ENCODE results near the gene ZNF839.
"Not testable (repeated sequence)": the region's sequence is repeated elsewhere in the genome, so short reads cannot be mapped to it uniquely, and the experiment has no call there.

Gene ZNF839

GRCh38 chr14:102319351-102320032 lies at the start of gene ZNF839:
ZNF839 (plus strand) TSS chr14:102319746; CDS start chr14:102319766, 20 bp downstream.
- DNase-seq = peak; percentile 64 to 87

DNA sequence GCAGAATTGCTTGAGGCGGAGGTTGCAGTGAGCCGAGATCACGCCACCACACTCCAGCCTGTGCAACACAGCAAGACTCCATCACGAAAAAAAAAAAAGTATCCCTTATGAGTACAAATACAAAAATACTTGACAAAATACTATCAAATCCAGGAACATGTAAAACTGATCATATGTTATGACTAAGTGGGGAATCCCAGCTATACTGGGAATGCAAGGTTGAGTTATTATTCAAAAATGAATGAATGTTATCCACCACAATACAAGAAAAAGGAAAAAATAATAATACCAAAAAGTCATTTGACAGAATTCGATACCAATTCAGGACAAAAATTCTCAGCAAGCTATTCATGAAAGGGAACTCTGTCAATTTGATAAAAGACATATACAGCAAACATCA lies 47.2 kb upstream of the ZNF839 start:
- DNase-seq = no peak

GRCh38 chr14:102275866-102276265 lies 43.7 kb upstream of the ZNF839 start:
- DNase-seq = no peak

DNA sequence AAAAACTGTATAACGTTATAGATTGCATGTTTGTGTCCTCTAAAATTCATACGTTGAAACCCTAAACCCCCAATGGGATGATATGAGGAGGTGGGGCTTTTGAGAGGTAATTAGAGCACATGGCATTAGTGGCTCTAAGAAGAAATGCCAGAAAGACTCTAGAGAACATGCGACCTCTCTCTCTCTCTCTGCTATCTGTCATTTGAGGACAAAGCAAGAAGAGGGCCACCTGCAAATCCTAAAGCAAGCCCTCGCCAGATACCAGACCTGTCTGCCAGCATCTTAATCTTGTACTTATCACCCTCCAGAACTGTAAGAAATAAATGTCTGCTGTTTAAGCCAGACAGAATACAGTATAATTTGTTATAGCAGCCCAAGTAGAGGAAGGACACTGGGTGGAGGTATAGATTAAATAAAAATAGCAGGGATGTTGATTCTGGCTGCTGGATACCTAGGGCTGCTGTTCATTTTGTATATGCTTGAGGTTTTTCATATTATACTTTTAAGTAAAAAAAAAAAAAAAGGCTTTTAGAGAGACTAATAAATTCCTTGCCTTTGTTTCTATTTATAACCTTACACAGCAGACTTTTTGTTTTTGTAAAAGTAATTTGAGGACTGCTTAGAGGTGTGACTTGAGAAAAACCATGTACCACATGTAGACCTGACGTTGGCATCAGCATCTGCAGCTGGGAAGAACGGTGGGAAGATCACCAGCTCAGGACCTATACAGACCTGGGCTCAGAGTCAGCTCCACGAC lies 41.5 kb upstream of the ZNF839 start:
- no peak for DNase-seq

DNA sequence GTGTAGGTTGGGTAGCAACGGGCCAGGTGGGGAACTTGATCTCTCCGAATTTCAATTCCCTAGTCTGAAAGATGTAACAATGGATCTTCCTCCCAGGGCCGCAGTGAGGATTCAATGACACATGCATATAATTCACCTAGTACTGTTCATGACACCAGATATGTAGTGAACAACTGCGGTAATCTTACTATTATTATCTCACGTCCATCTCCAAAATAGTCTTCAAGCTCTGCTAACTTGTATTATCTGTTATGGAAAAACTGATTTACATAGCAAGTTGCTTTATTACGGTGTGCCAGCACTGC lies 41.0 kb upstream of the ZNF839 start:
- DNase-seq = no peak

- no peak for DNase-seq
Measured at GRCh38 chr14:102279282-102279681, 40.3 kb upstream of the ZNF839 start.

GRCh38 chr14:102279688-102280348 lies 39.7 kb upstream of the ZNF839 start:
- no peak for DNase-seq

DNA sequence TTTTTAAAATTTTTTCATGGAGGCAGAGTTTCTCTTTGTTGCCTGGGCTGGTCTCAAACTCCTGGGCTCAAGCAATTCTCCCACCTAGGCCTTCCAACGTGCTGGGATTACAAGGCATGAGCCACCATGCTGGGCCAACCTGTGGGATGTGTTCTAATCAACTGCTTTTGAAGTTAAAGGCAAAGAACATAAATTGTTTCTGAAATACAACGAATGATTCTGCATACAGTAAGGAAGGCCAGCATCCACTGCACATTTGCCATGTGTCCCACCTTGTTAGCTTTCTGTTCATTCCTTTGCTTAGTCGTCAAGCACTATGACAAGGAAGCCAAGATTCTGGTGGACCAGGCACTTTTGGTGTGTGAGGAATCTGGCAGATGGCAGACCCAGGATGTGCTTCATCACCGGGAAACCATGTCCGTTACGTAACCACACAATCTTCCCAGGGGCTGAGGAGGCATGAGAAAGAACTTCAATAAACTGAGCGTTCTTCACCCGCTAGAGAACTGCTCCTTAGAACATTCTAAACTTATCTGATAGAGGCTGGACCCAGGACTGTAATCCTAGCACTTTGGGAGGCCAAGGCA lies 39.1 kb upstream of the ZNF839 start:
- DNase-seq = no peak

DNA sequence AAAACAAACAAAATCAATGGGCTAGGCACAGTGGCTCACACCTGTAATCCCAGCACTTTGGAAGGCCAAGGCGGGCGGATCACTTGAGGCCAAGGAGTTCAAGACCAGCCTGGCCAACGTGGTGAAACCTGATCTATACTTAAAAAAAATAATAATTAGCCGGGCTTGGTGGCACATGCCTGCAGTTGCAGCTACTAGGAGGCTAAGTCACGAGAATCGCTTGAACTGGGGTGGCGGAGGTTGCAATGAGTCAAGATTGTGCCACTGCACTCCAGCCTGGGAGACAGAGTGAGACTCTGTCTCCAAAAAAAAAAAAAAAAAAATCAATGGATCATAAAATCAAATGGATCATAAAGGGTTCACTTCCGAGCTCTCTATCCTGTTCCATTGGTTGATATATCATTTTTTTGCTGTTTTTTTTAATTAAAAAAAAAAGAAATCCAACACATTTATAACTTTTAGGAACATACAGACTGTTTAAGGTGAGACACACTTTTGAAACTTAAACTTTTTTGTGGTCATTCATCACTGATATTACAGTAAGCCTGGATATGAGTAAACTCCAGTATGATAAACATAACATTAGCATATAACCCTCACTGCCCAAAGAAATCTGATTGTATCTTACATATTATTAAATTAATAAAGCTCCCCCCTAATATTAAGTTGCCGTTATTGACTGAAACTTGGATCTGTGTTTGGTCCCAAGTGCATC lies 36.6 kb upstream of the ZNF839 start:
- no peak for DNase-seq

GRCh38 chr14:102283631-102284129 lies 35.9 kb upstream of the ZNF839 start:
- no peak for DNase-seq

GRCh38 chr14:102285106-102285505 lies 34.4 kb upstream of the ZNF839 start:
- DNase-seq = no peak

DNA sequence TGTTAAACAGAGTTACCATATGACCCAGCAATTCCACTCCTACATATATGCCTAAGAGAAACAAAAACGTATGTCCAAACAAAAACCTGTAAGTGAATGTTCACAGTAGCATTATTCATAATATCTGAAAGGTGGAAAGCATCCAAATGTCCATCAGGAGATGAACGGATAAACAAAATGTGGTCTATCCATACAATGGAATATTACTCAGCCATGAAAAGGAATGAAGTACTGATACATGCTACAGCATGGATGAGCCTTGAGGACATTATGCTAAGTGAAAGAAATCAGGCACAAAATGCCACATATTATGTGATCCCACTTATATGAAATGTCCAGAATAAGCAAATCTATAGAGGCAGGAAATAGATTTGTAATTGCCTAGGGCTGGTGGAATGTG lies 31.4 kb upstream of the ZNF839 start:
- no peak for DNase-seq

DNA sequence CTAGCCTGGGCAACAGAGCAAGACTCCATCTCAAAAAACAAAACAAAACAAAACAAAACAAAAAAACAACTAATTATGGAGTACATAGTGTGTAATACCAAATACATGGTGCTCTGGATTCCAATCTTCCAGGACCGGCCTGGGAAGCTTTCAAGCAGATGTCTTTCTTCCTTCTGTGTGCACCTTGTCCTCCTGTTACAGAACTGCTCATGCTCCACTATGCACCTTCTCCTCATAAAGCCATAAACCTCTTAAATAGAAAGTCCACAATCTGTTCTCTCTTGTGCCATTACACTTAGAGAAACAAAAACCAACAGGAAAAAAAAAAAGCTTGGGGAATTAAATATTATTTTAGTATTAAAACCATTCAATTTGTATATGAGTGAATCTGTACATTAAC lies 27.1 kb upstream of the ZNF839 start:
- DNase-seq = no peak

DNA sequence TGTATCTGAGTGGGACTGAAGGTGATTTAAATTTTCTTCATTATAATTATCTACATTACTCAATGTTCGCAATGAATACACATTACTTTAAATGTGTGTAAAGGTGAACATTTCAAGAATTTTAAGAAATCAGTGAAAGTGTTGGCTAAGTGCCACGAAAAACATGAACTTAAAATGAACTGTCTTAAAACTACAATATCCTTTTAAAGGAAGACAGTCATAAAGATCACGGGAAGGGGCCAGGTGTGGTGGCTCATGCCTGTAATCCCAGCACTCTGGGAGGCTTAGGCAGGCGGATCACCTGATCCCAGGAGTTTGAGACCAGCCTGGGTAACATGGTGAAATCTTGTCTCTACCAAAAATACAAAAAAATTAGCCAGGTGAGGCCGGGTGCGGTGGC lies 25.8 kb upstream of the ZNF839 start:
- DNase-seq = no peak

DNA sequence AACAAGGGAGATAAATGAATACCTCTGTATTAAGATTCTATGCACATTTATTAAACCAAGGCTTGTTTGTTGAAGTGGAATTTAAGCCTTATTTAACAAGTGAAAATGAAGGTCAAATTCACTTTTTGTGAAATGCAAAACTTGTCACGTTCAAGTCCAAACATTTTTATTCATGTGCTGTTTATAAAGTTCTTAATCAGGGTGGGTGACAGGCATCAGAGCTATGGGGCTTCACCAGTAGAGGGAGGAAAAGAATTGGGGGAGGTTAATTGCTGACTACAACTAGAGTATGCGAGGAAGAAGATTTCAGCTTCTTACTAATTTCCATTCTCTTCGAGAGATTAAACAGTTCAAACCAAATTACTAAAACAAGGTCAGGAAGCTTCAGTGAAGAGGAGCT lies 24.3 kb upstream of the ZNF839 start:
- no peak for DNase-seq

- no peak for DNase-seq
Measured at GRCh38 chr14:102297436-102298170, 21.9 kb upstream of the ZNF839 start.

- DNase-seq = not testable (repeated sequence)
Measured at GRCh38 chr14:102298303-102299070, 21.1 kb upstream of the ZNF839 start.

GRCh38 chr14:102303664-102304063 lies 15.9 kb upstream of the ZNF839 start:
- DNase-seq = no peak

DNA sequence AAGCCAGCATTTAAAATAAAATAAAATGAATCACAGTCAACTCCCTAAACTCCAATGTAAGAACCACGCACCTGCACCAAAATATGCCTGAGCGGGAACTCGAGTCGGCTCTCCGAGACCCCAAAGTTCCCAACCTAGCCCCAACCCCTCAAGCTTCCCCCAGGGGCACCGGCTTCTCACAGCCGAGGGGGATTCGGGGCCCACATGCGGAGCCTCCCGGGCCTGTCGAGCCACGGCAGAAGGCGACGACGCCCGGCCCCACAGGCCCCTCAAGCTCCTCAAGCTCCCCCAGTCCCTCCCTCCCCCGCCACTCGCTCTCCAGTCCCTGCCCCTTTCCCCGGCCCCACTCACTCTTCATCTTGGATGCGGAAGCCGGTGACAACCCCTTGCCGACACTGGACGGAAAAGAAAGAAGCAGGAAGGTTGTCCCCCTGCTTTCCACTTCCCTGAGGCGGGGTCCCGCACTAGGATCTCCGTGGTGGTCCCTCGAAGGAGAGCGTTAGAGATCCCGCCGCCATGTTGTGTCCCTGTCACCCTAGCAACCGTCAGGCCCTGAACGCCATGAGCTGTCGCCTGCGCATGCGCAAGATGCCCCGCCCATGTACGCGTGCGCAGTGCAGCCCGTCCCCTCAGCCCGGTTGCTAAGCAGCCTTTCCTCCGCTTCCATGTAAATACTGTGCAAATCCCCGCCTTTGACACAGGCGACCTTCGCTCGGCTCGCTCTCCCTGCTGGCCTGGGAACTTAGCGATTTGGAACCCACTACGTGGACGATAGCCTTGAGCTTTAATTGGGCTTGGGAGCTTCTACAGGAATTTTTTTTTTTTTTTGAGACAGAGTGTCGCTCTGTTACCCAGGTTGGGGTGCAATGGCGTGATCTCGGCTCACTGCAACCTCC lies 14.7 kb upstream of the ZNF839 start, which contains the start of gene MOK:
MOK (minus strand) TSS at position 554 of the 896 bp plus-strand sequence; CDS start at position 358, 196 bp downstream.
- peak; percentile 93 to 94 for DNase-seq

Data from bone marrow (tissue), 2 donors.